GM18861 (cell line): ENCODE measurements around the gene BBS9.
A peak's percentile ranks its signal among the peaks of the same experiment; 100 is the strongest.
"Not testable (repeated sequence)": the region's sequence is repeated elsewhere in the genome, so short reads cannot be mapped to it uniquely, and the experiment has no call there.

ENCODE experiments used
- ATAC-seq: cut with Tn5 transposase; IDR thresholded peaks from one replicate; pipeline ENCODE4 v1.9.1; 2021; ENCODE audit not compliant: unreplicated experiment

BBS9 gene

GRCh38 chr7:33128990-33129805, at the start of gene BBS9:
Gene BBS9, plus strand, starts transcription at chr7:33129564. Its CDS starts 16,689 bp downstream, at chr7:33146253.
- ATAC-seq = peak; percentile 100

- ATAC-seq = no peak
These were observed 49.3 kb upstream of the BBS9 start for GRCh38 chr7:33079763-33080690.

DNA sequence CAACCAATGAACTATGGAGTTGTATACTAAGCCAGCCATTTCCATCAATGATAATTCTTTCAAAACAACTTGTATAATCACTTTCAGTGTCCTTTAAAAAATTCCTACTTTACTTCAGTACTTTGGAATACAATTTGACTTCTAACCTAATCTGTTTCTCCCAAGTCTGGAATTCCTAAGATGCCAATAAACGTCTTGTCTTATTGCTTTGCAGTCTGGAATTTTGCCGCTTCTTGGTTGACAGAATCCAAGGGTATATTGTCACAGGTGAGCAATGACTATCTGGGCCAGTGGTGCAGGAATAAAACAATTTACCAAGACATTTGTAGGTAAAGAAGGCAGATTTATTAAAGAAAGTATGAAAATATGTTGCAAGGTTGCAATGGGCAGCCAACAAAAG, 42.0 kb upstream of the BBS9 start:
- no peak for ATAC-seq

DNA sequence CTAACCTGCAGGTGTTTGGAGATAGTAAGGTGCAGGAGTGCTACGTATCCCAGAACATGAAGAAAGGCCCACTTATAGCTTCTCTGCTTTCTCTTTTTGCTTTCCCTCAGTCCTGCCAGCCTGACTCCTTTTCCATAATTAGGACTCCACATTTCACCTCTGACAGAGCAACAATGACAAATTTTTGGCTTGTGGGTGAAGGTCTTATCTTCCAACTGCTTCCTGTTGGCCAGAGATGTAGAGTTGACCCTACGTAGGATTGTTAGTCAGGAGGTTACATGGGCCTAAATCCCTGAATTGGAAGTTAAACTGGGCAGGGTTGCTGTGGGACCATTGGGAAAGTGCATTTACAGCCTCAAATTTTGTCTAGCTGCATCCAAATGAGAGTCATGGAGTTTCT, 41.5 kb upstream of the BBS9 start:
- no peak for ATAC-seq

GRCh38 chr7:33089142-33089541, 40.2 kb upstream of the BBS9 start:
- ATAC-seq = no peak

- no peak for ATAC-seq
These were observed 38.2 kb upstream of the BBS9 start for GRCh38 chr7:33091111-33091531.

GRCh38 chr7:33091641-33092191, 37.6 kb upstream of the BBS9 start:
- no peak for ATAC-seq

DNA sequence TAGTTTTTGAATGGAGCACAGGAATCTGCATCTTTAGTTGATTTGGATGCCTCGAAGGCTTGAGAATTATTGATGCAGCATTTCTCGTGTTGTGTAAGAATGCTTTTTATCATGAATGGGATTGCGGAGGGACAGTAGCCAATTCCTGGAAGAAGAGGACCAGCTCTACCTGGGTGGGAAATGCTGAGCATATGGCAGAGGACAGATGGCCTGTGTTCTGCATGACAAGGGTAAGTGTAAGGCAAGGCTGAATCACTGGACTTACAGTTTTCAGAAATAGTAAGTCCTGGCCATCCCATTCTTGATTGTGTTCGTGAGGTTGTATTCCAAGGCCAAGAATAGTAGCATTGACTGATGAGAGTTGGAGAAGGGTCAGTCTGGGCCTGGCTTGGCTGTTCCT, 36.1 kb upstream of the BBS9 start:
- no peak for ATAC-seq

GRCh38 chr7:33094745-33095275, 34.6 kb upstream of the BBS9 start:
- ATAC-seq = not testable (repeated sequence)

DNA sequence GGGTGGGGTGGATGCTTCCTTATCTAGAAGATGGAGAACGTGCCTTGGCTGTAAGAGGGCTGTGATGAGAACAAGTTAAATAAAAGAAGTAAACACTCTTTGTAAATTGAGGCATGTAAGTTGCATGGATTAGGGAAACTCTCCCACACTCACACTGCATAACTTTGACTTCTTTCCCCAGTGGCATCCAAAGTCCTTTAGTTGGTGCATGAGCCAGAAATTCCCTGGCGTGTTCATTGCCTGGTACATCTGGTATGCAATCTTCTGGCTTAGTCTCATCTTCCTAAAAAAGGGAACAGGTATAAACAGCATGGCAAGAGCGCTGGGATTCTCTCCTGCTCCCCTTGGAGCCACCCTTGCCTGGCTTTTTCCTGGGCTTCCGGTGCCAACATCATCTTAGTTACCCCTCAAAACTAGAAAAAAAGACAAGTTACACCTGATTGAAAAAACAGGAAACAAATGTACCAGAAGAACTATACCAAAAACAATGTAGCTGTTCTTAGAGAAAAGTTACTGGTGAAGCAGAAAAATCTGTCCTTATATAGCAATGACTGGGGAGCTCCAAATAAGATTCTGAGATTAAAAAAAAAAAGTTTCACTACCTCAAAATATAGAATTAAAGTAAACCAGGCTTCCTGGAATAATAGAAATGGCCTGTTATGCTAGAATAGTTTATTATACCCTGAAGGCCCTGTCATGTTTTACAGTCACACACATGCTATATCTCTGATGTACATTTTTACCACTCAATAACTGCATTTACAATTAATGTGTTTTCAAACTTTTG, 30.0 kb upstream of the BBS9 start:
- ATAC-seq = no peak

GRCh38 chr7:33100770-33101169, 28.6 kb upstream of the BBS9 start:
- no peak for ATAC-seq

- no peak for ATAC-seq
These were observed 27.5 kb upstream of the BBS9 start for GRCh38 chr7:33101906-33102305.

- ATAC-seq = peak; percentile 32
These were observed 22.0 kb upstream of the BBS9 start for GRCh38 chr7:33107136-33108066.

GRCh38 chr7:33108554-33109004, 20.8 kb upstream of the BBS9 start:
- ATAC-seq = no peak

DNA sequence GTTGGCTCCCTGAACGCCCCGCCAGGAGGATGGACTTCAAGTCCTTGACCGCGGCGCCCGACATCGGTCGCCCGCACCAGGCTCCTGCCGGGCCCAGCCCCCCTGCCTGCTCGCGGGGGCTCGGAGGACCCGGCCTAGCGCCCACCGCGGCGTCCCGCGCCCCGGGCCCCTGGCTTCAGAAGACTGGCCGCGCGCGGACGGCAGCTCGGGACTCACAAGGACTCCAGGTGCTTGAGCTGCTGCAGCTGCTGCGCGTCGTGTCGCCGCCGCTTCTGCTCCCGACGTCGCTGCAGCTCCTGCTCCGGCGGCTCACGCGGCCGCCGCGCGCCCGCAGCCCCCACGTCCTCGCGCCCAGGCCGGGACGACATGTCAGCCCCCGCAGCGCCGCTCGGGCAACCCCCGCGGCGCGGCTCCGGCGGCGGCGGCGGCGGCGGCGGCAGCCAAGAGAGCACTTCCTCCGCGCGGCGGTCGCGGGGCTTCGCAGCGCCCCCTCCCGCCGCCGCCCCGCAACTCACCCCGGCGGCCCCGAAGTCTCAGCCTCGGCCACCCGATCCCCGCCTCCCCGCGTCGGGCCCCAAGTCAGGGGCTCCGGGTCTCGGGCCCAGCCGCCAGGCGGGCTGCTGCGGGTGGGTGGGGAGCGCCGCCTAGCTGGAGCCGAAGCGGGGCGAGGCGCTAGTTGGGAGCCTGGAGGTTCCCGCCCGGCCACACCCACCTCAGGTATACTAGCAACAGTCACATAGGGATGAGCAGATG, 20.2 kb upstream of the BBS9 start, which contains the start of gene RP9:
Gene RP9, minus strand, starts transcription at position 400 of the 753 bp plus-strand sequence. Its CDS starts 32 bp downstream, at position 368.
- ATAC-seq = peak; percentile 66

DNA sequence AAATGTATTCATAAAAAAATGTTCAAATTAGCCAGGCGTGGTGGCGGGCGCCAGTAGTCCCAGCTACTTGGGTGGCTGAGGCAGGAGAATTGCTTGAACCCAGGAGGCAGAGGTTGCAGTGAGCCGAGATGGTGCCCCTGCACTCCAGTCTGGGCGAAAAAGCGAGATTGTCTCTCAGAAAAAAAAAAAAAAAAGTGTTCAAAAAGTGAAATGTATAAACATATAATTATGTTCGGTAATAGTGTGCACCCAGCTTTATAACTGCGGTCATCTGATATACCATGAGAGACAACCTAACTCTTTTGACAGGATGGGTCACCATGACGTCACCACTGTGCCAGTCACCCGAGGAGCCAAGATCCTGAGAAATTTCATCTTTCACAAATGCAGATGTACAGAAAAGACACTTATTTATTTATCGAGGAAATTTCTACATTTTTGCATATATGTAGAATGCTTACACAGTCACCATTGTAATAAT, 19.6 kb upstream of the BBS9 start:
- no peak for ATAC-seq

GRCh38 chr7:33111614-33112013, 17.8 kb upstream of the BBS9 start:
- ATAC-seq = no peak

GRCh38 chr7:33114976-33115375, 14.4 kb upstream of the BBS9 start:
- no peak for ATAC-seq
